Ovary (tissue), 3 donors: ENCODE measurements around the gene TOR3A.

Source experiments
- EP300 ChIP-seq: sonication (generic); formaldehyde crosslinking; IDR thresholded peaks from one replicate; pipeline ENCODE4 v1.6.1; 2017; ENCODE audit warnings: antibody characterized with exemption
- POLR2A ChIP-seq: fragments of 450-650 bp; IDR thresholded peaks from one replicate; pipeline ENCODE4 v1.6.1; 2017; ENCODE audit warnings: antibody characterized with exemption, mild to moderate bottlenecking, moderate library complexity
- TF ChIP-seq, protein P1 (sequence below), 3 donors: fragments of 450-650 bp in 2 of 3; fragments of 200-600 bp in 1 of 3; IDR thresholded peaks; one replicate each; pipeline versions ENCODE4 v1.5.1 to v1.8.0; 2016 to 2022; ENCODE audit warnings: antibody characterized with exemption in 3 of 3, mild to moderate bottlenecking in 1 of 3
- donor health status: DM: no; HTN: no; CAD: no.

DNA sequence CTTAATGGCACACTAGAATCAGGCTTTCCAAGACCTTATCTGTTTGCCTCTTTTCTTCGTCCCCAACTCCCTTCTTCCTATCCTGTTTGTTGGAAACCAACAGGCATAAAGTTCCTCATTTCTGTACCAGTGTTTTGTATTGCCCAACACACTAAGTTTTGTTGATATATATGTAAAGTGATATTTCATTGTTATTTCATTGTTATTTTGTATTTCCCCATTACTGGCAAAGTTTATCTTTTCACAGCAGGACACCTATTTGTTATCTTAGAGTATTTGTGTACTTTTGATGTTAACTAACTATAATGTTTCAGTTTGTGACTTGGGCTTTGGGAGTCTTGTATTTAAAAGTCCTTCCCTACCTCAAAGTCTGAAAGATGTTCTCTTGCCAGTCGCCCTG lies 29.1 kb upstream of the TOR3A start:
- TF ChIP-seq, protein P1, sequence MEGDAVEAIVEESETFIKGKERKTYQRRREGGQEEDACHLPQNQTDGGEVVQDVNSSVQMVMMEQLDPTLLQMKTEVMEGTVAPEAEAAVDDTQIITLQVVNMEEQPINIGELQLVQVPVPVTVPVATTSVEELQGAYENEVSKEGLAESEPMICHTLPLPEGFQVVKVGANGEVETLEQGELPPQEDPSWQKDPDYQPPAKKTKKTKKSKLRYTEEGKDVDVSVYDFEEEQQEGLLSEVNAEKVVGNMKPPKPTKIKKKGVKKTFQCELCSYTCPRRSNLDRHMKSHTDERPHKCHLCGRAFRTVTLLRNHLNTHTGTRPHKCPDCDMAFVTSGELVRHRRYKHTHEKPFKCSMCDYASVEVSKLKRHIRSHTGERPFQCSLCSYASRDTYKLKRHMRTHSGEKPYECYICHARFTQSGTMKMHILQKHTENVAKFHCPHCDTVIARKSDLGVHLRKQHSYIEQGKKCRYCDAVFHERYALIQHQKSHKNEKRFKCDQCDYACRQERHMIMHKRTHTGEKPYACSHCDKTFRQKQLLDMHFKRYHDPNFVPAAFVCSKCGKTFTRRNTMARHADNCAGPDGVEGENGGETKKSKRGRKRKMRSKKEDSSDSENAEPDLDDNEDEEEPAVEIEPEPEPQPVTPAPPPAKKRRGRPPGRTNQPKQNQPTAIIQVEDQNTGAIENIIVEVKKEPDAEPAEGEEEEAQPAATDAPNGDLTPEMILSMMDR (IDR thresholded peaks at IDR 0.05): no peak
- TF ChIP-seq POLR2A (no peak), EP300 (no peak)
